HEK293 (cell line): Measurements from ENCODE around the gene RTL5.

ENCODE experiments used
- CTCF ChIP-seq: fragments of 450-650 bp; formaldehyde crosslinking; IDR thresholded peaks from 2 replicates; pipeline ENCODE4 v1.5.1; 2016; ENCODE audit warnings: missing biosample characterization, missing genetic modification characterization
- KLF10 ChIP-seq: fragments of 450-650 bp; IDR thresholded peaks from 2 replicates; pipeline ENCODE4 v1.5.1; 2018; ENCODE audit warnings: missing biosample characterization, mild to moderate bottlenecking, missing genetic modification characterization
- WT1 ChIP-seq: fragments of 450-650 bp; formaldehyde crosslinking; IDR thresholded peaks from 2 replicates; pipeline ENCODE4 v1.5.1; 2016; ENCODE audit warnings: missing biosample characterization, missing genetic modification characterization
- YY1 ChIP-seq: fragments of 450-650 bp; formaldehyde crosslinking; IDR thresholded peaks from 2 replicates; pipeline ENCODE4 v1.5.1; 2018; ENCODE audit warnings: missing biosample characterization, missing genetic modification characterization
- ZBTB17 ChIP-seq: fragments of 450-650 bp; formaldehyde crosslinking; IDR thresholded peaks from 2 replicates; pipeline ENCODE4 v1.5.1; 2016; ENCODE audit warnings: missing biosample characterization, missing genetic modification characterization
- ZFP3 ChIP-seq: fragments of 450-650 bp; formaldehyde crosslinking; IDR thresholded peaks from 2 replicates; pipeline ENCODE4 v1.5.1; 2016; ENCODE audit warnings: low read depth, missing biosample characterization, missing genetic modification characterization
- ZNF121 ChIP-seq: fragments of 450-650 bp; formaldehyde crosslinking; IDR thresholded peaks from 2 replicates; pipeline ENCODE4 v1.5.1; 2016; ENCODE audit warnings: missing biosample characterization, missing genetic modification characterization
- ZNF140 ChIP-seq: fragments of 450-650 bp; formaldehyde crosslinking; IDR thresholded peaks from 2 replicates; pipeline ENCODE4 v1.5.1; 2016; ENCODE audit warnings: missing biosample characterization, missing genetic modification characterization
- ZNF2 ChIP-seq: fragments of 450-650 bp; formaldehyde crosslinking; IDR thresholded peaks from 2 replicates; pipeline ENCODE4 v1.5.1; 2016; ENCODE audit warnings: missing biosample characterization, missing genetic modification characterization
- ZNF433 ChIP-seq: fragments of 450-650 bp; formaldehyde crosslinking; IDR thresholded peaks from 2 replicates; pipeline ENCODE4 v1.5.1; 2016; ENCODE audit warnings: missing biosample characterization, missing genetic modification characterization, low read depth
- ZNF558 ChIP-seq: fragments of 450-650 bp; formaldehyde crosslinking; IDR thresholded peaks from 2 replicates; pipeline ENCODE4 v1.5.1; 2016; ENCODE audit warnings: missing biosample characterization, missing genetic modification characterization

GRCh38 chrX:72110876-72111708 lies 20.6 kb downstream of the RTL5 start:
- TF ChIP-seq WT1 (no peak), YY1 (tag by site-specific recombination) (no peak), KLF10 (tag by site-specific recombination) (no peak), ZNF121 (tag by site-specific recombination) (no peak), CTCF (tag by site-specific recombination) (no peak), ZFP3 (tag by site-specific recombination) (no peak), ZNF558 (tag by site-specific recombination) (no peak), ZNF140 (tag by site-specific recombination) (no peak), ZNF433 (tag by site-specific recombination) (no peak), ZBTB17 (tag by site-specific recombination) (no peak), ZNF2 (tag by site-specific recombination) (no peak)
